Epithelial cell of proximal tubule (primary cell): ENCODE results near the gene PHF1. TPM values are rescaled to one million over a fixed set of nuclear protein-coding genes. Genes with fewer than 3 reads are reported as not detected.
"Not testable (repeated sequence)": the region's sequence is repeated elsewhere in the genome, so short reads cannot be mapped to it uniquely, and the experiment has no call there.

Experiments used
- DNase-seq: peaks from one replicate; pipeline ENCODE4 v3.0.0-alpha.2; 2011; ENCODE audit warnings: low read depth
- H3K4me3 ChIP-seq: 2 replicates; pipeline ENCODE4 v1.5.1; 2011; ENCODE audit warnings: low read depth, mild to moderate bottlenecking, low read length
- total RNA-seq: library from RNA; depleted of rRNA; stranded (reverse); fragments of >200 nt; gene quantifications from 2 replicates; pipeline ENCODE4 v1.2.3, GENCODE V29; 2015
- TF ChIP-seq, protein P1 (sequence below): conservative IDR thresholded peaks from 2 replicates; pipeline ENCODE4 v1.5.1; 2012; ENCODE audit warnings: low read depth, mild to moderate bottlenecking, low read length

The PHF1 gene
- total RNA-seq, 1 donor from 2014 or later = 25.4 TPM

DNA sequence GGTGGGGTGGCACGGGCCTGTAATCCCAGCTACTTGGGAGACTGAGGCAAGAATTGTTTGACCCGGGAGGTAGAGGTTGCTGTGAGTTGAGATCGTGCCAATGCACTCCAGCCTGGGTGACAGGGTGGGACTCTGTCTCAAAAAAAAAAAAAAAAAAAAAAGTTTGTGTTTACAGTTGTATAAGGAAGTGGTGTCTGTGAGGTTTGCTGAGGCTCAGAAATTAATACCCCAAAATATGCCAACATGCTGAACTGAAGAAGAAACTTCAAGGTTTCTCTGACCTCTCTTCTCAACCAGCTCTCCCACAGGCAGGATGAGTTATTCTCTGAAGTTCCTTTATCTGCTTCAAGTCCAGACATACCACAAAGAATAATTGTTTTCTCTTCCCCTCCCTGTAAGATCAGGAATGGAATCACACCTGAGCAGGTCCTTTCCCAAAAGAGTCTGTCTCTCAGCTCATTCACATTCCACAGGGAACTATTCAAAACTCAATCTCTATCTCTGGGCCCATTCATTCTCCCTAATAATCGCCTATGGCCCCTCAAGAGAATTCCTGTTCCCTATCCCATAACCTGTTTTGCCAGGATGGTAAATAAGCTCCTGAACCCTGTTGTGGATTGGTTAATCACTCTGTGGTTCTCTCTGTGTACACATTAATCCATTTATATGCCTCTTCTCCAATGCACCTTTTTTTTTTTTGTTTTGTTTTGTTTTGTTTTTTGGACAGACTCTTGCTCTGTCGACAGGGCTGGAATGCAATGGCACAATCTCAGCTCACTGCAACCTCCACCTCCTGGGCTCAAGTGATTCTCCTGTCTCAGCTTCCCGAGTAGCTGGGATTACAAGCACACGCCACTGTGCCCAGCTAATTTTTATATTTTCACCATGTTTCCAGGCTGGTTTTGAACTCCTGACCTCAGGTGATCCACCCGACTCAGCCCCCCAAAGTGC, 36.6 kb upstream of the PHF1 start:
- TF ChIP-seq, protein P1, sequence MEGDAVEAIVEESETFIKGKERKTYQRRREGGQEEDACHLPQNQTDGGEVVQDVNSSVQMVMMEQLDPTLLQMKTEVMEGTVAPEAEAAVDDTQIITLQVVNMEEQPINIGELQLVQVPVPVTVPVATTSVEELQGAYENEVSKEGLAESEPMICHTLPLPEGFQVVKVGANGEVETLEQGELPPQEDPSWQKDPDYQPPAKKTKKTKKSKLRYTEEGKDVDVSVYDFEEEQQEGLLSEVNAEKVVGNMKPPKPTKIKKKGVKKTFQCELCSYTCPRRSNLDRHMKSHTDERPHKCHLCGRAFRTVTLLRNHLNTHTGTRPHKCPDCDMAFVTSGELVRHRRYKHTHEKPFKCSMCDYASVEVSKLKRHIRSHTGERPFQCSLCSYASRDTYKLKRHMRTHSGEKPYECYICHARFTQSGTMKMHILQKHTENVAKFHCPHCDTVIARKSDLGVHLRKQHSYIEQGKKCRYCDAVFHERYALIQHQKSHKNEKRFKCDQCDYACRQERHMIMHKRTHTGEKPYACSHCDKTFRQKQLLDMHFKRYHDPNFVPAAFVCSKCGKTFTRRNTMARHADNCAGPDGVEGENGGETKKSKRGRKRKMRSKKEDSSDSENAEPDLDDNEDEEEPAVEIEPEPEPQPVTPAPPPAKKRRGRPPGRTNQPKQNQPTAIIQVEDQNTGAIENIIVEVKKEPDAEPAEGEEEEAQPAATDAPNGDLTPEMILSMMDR = no peak
- no peak overlapping the region for H3K4me3 ChIP-seq
- no peak for DNase-seq

DNA sequence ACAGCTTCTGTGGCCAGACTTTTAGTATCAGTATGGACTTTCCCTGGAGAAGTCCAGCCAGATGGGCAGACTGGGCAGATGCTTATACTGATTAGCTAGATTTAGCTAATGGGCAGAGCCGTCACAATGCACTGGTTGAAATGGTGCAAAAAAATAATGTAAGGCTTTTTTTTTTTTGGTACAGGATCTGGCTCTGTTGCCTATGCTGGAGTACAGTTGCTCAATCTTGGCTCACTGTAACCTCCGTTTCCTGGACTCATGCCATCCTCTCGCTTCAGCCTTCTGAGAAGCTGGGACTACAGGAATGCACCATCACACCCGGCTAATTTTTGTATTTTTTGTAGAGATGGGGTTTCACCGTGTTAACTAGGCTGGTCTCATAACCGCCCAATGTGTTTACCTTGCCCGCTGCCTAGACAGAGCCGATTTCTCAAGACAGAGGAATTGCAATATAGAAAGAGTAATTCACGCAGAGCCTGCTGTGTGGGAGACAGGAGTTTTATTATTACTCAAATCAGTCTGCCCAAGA, 35.6 kb upstream of the PHF1 start:
- DNase-seq = peak; percentile 68
- no peak overlapping the region for H3K4me3 ChIP-seq
- TF ChIP-seq, protein P1 = no peak

GRCh38 chr6:33377171-33377570, 33.6 kb upstream of the PHF1 start:
- TF ChIP-seq, protein P1 = no peak

DNA sequence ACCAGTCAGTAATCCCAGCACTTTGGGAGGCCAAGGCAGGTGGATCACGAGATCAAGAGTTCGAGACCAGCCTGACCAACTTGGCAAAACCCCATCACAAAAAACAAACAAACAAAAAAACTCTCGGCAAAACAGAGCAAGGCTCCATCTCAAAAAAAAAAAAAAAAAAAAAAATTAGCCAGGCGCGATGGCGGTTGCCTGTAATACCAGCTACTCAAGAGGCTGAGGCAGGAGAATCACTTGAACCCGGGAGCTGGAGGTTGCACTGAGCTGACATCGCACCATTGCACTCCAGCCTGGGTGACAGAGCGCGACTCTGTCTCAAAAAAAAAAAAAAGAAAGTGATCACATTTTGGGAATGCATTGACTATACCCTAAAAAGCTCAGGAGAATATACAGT, 31.6 kb upstream of the PHF1 start:
- DNase-seq, H3K4me3 ChIP-seq: not testable (repeated sequence)

More at GRCh38 chr6:33377171-33377570, 33.6 kb upstream of the PHF1 start:
- DNase-seq = no peak
- H3K4me3 ChIP-seq = no peak overlapping the region

DNA sequence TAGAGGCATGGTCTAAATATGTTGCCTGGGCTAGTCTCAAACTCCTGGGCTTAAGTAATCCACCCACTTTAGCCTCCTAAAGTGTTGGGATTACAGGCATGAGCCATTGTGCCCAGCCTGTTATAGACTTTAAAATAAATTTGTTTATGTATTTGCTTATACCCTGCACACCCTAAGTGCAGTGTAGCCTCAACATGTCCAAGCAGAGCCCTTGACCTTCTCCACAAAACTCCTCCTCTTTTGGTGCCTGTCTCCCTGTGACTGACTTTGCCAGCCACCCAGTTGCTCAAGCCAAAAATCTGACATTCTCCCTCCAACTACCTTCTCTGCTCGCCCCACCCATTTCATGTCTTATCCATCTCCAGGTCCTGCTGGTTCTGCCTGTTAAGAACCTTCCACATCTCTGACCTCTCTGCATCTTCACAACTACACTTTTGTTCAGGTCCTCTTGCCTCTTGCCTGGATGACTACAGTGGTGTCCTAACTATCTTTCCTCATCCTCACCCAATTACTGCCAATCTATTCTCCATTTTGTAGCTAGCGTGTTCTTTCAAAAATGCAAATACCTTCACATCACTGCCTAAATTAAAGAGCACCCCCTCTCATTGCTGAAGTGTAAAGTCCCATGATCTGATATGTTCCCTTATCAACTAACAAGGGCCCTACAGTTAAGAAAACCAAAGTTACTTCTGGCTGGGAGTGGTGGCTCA, 30.4 kb upstream of the PHF1 start:
- no peak overlapping the region for H3K4me3 ChIP-seq
- TF ChIP-seq, protein P1 = no peak
- no peak for DNase-seq

DNA sequence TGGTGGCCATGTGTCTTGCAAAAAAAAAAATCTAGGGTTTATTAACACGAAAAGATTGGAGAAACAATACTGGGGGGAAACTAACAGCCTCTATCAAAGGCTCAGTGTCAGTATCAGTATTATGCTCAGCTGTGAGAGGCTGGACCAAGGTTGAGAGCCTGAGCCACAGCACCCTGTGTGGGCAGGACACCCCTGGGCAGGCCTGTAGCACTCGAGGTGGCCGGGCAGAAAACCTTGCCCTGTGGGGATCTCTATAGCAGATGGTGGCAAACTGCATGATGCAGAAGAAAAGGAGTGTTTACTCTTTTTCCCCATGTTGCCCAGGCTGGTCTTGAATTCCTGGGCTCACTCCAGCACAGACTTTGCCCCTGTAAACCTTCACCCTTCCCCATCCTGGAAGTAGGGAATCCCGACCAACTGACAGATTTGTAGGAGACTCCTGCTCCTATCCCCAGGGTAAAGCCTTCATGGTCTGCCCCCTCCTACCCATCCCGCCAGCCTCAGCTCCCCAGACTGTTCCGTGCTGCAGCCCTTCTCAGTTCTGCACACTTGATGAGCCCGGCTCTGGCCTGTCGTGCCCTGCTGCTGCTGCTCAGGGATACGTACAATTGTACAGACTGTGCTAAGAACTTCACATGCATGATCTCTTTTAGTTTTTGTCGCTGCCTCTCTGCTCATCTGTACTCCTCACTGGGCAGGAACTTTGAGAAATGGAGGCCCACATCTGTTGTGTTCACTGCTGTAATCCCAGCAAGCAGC, 27.2 kb upstream of the PHF1 start:
- DNase-seq = no peak
- TF ChIP-seq, protein P1 = no peak
- no peak overlapping the region for H3K4me3 ChIP-seq
